WTC11 (cell line): ENCODE results near the gene SLC25A25. TPM values are rescaled to one million over a fixed set of nuclear protein-coding genes. Genes with fewer than 3 reads are reported as not detected.

ENCODE experiments used
- ATAC-seq: fragments of 200-7000 bp; cut with Tn5 transposase; 2 replicates; pipeline ENCODE4 v1.10.0; 2021; ENCODE audit warnings: mild to moderate bottlenecking, moderate library complexity
- CTCF ChIA-PET: fragments of 300-600 bp; sonication (Branson Sonifier 250); formaldehyde crosslinking; loops from one replicate; lab custom pipeline; 2021; ENCODE audit warnings: antibody characterized with exemption; lab: Charles Lee
- POLR2A ChIA-PET: fragments of 350-600 bp; sonication (Branson Sonifier 250); formaldehyde crosslinking; loops from one replicate; lab custom pipeline; 2021; ENCODE audit warnings: antibody characterized with exemption; lab: Charles Lee
- DNase-seq: peaks from one replicate; pipeline ENCODE4 v3.0.0; 2021; ENCODE audit warnings: low spot score
- H3K27ac Mint-ChIP-seq: 2 replicates; pipeline ENCODE4 v1.8.0; 2021; ENCODE audit warnings: mixed read lengths
- H3K27me3 Mint-ChIP-seq: 2 replicates; pipeline ENCODE4 v1.8.0; 2021; ENCODE audit warnings: low read depth, mild to moderate bottlenecking, moderate library complexity, mixed read lengths
- H3K36me3 Mint-ChIP-seq: 2 replicates; pipeline ENCODE4 v1.8.0; 2021; ENCODE audit warnings: mixed read lengths
- H3K4me1 Mint-ChIP-seq: 2 replicates; pipeline ENCODE4 v1.8.0; 2022; ENCODE audit warnings: mixed read lengths
- H3K4me3 Mint-ChIP-seq: 2 replicates; pipeline ENCODE4 v1.8.0; 2021; ENCODE audit warnings: mild to moderate bottlenecking, moderate library complexity, mixed read lengths
- H3K9me3 Mint-ChIP-seq: 2 replicates; pipeline ENCODE4 v1.8.0; 2021; ENCODE audit warnings: mixed read lengths
- CBFB ChIP-seq: sonication (generic); formaldehyde crosslinking; IDR thresholded peaks from 2 replicates; pipeline ENCODE4 v1.8.1; 2022; ENCODE audit warnings: mild to moderate bottlenecking, low read depth, missing genetic modification reagents
- E2F4 ChIP-seq: sonication (generic); formaldehyde crosslinking; IDR thresholded peaks from 2 replicates; pipeline ENCODE4 v1.8.1; 2022; ENCODE audit warnings: low read depth, mild to moderate bottlenecking, moderate library complexity, missing genetic modification reagents, borderline replicate concordance
- HMGA2 ChIP-seq: fragments of 250-450 bp; sonication (Bioruptor Pico); IDR thresholded peaks from 2 replicates; pipeline ENCODE4 v1.4.0; 2021; ENCODE audit warnings: mild to moderate bottlenecking, moderate library complexity
- JAZF1 ChIP-seq: fragments of 250-450 bp; sonication (Bioruptor Pico); IDR thresholded peaks from 2 replicates; pipeline ENCODE4 v1.9.0; 2021; ENCODE audit warnings: moderate library complexity, mild to moderate bottlenecking, inconsistent platforms
- MAX ChIP-seq: sonication (generic); formaldehyde crosslinking; IDR thresholded peaks from 2 replicates; pipeline ENCODE4 v1.8.0; 2022; ENCODE audit warnings: mild to moderate bottlenecking, missing genetic modification reagents
- MYBL2 ChIP-seq: sonication (generic); formaldehyde crosslinking; IDR thresholded peaks from 2 replicates; pipeline ENCODE4 v1.8.1; 2023; ENCODE audit warnings: mild to moderate bottlenecking, moderate library complexity, missing genetic modification reagents
- NR3C1 ChIP-seq: sonication (generic); formaldehyde crosslinking; conservative IDR thresholded peaks from 2 replicates; pipeline ENCODE4 v1.8.1; 2023; ENCODE audit warnings: low read depth, mild to moderate bottlenecking, missing genetic modification reagents
- SMAD3 ChIP-seq: sonication (generic); formaldehyde crosslinking; IDR thresholded peaks from 2 replicates; pipeline ENCODE4 v1.8.0; 2022; ENCODE audit warnings: missing genetic modification reagents, mild to moderate bottlenecking, borderline replicate concordance
- STAT6 ChIP-seq: sonication (generic); formaldehyde crosslinking; conservative IDR thresholded peaks from 2 replicates; pipeline ENCODE4 v1.8.1; 2023; ENCODE audit warnings: mild to moderate bottlenecking, low read depth, missing genetic modification reagents, moderate library complexity
- ZBTB21 ChIP-seq: sonication (generic); formaldehyde crosslinking; IDR thresholded peaks from 2 replicates; pipeline ENCODE4 v1.8.1; 2023; ENCODE audit warnings: mild to moderate bottlenecking, missing genetic modification reagents, borderline replicate concordance
- ZNF263 ChIP-seq: sonication (generic); formaldehyde crosslinking; IDR thresholded peaks from 2 replicates; pipeline ENCODE4 v1.8.1; 2022; ENCODE audit warnings: low read depth, mild to moderate bottlenecking, moderate library complexity, missing genetic modification reagents
- ZNF396 ChIP-seq: fragments of 250-450 bp; sonication (Bioruptor Pico); IDR thresholded peaks from 2 replicates; pipeline ENCODE4 v1.8.0; 2021; ENCODE audit warnings: mild to moderate bottlenecking, moderate library complexity, borderline replicate concordance
- ZNF532 ChIP-seq: fragments of 250-450 bp; sonication (Bioruptor Pico); IDR thresholded peaks from 2 replicates; pipeline ENCODE4 v1.9.0; 2021; ENCODE audit warnings: mild to moderate bottlenecking, borderline replicate concordance
- total RNA-seq: library from RNA; stranded (reverse); gene quantifications from 3 replicates; pipeline ENCODE4 v1.2.3, GENCODE V29; 2021

Gene SLC25A25
- total RNA-seq, 1 experiment from 2014 or later: 17.4 TPM

- TF ChIP-seq ZBTB21 (CRISPR knock-in tag) (no peak), HMGA2 (CRISPR knock-in tag) (no peak), MAX (no peak), STAT6 (CRISPR knock-in tag) (no peak), MYBL2 (CRISPR knock-in tag) (no peak), NR3C1 (no peak), JAZF1 (no peak), ZNF263 (CRISPR knock-in tag) (no peak)
- no peak overlapping the region for H3K27ac Mint-ChIP-seq
- DNase-seq: no peak
- no peak overlapping the region for H3K4me3 Mint-ChIP-seq
- H3K4me1 Mint-ChIP-seq: peaks cover 12% of the 10 kb centered on the region
- POLR2A ChIA-PET: no interaction called here
- no peaks in the 10 kb centered on the region for H3K27me3 Mint-ChIP-seq
- CTCF ChIA-PET: interaction anchor here (0.6 to 1.2 kb wide), 4 partner anchors 20 to 119 kb away, joined by 3 to 4 read pairs (median 4); no protein-coding TSS in a partner anchor
- no peaks in the 10 kb centered on the region for H3K9me3 Mint-ChIP-seq
- no peak for ATAC-seq
- H3K36me3 Mint-ChIP-seq: no peaks in the 10 kb centered on the region; the same call in 1 of the 2 replicates
These were observed 4.9 kb upstream of the SLC25A25 start for GRCh38 chr9:128062846-128063831.

- Mint-ChIP-seq H3K9me3 (no peaks in the 10 kb centered on the region), H3K27me3 (no peaks in the 10 kb centered on the region), H3K4me3 (no peak overlapping the region; the same call in 1 of the 2 replicates), H3K27ac (no peak overlapping the region), H3K36me3 (no peaks in the 10 kb centered on the region; the same call in 1 of the 2 replicates), H3K4me1 (peaks cover 23% of the 10 kb centered on the region)
- DNase-seq (no peak), ATAC-seq (no peak)
- TF ChIP-seq E2F4 (CRISPR knock-in tag): no peak
- no peak for TF ChIP-seq ZNF396 (CRISPR knock-in tag)
- TF ChIP-seq SMAD3 (CRISPR knock-in tag): no peak
- TF ChIP-seq CBFB (CRISPR knock-in tag): no peak
- TF ChIP-seq ZNF532 (CRISPR knock-in tag): no peak
- ChIA-PET CTCF (interaction anchor here (1.1 to 3.5 kb wide), 8 partner anchors 9 to 123 kb away, joined by 3 to 31 read pairs (median 12); no protein-coding TSS in a partner anchor), POLR2A (interaction anchor here (2.2 kb wide), 1 partner anchor 24 kb away, joined by 5 read pairs; no protein-coding TSS in a partner anchor)
These were observed 1.9 kb upstream of the SLC25A25 start for GRCh38 chr9:128065907-128066712.
